ENCODE measurements around the gene RTCA.

The RTCA gene

DNA sequence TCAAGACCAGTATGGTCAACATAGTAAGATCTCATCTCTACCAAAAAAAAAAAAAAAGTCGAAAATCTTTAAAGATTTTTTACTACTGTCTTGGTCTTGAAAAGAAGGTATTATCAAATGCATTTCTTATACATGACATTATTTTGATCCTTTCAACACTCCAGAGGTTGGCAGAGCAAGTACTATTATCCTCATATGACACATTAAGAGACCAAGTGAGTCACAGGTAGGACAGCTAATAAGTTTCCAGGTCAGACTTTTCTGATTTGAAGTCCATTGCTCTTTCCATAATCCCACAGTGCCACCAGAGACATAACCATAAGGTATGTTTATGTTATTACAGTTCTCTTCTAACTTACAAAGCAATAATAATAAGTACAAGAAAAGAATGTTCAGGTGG lies 31.6 kb upstream of the RTCA start:
- H3K36me3 ChIP-seq (ENCODE audit: insufficient read depth, low read length): peaks cover 36% of the 10 kb centered on the region
- no peak overlapping the region for H3K4me3 ChIP-seq (ENCODE audit: low read depth, low read length)
- no peaks in the 10 kb centered on the region for H3K27me3 ChIP-seq (ENCODE audit: insufficient read depth, low read length)
- H3K79me2 ChIP-seq (ENCODE audit: control insufficient read depth, insufficient read depth, low read length, unreplicated experiment): no peaks in the 10 kb centered on the region
- no peak overlapping the region for H2AFZ ChIP-seq (ENCODE audit: low read length, unreplicated experiment)
- H3K4me1 ChIP-seq (ENCODE audit: control insufficient read depth, insufficient read depth, low read length, unreplicated experiment): no peaks in the 10 kb centered on the region
- no peak overlapping the region for H3K27ac ChIP-seq (ENCODE audit: low read depth, low read length)

- no peaks in the 10 kb centered on the region for H3K27me3 ChIP-seq (ENCODE audit: insufficient read depth, low read length)
- peaks cover 4% of the 10 kb centered on the region for H3K4me1 ChIP-seq (ENCODE audit: control insufficient read depth, insufficient read depth, low read length, unreplicated experiment)
- peaks cover 20% of the 10 kb centered on the region for H3K36me3 ChIP-seq (ENCODE audit: insufficient read depth, low read length)
- no peak overlapping the region for H2AFZ ChIP-seq (ENCODE audit: low read length, unreplicated experiment)
- H3K27ac ChIP-seq (ENCODE audit: low read depth, low read length): no peak overlapping the region
- no peaks in the 10 kb centered on the region for H3K79me2 ChIP-seq (ENCODE audit: control insufficient read depth, insufficient read depth, low read length, unreplicated experiment)
- H3K4me3 ChIP-seq (ENCODE audit: low read depth, low read length): no peak overlapping the region
These were observed 28.9 kb upstream of the RTCA start for GRCh38 chr1:100237091-100237490.

- H2AFZ ChIP-seq (ENCODE audit: low read length, unreplicated experiment): no peak overlapping the region
- H3K27ac ChIP-seq (ENCODE audit: low read depth, low read length): no peak overlapping the region
- H3K36me3 ChIP-seq (ENCODE audit: insufficient read depth, low read length): peaks cover 9% of the 10 kb centered on the region
- H3K79me2 ChIP-seq (ENCODE audit: control insufficient read depth, insufficient read depth, low read length, unreplicated experiment): peaks cover 6% of the 10 kb centered on the region
- no peaks in the 10 kb centered on the region for H3K27me3 ChIP-seq (ENCODE audit: insufficient read depth, low read length)
- no peak overlapping the region for H3K4me3 ChIP-seq (ENCODE audit: low read depth, low read length)
- H3K4me1 ChIP-seq (ENCODE audit: control insufficient read depth, insufficient read depth, low read length, unreplicated experiment): peaks cover 4% of the 10 kb centered on the region
These were observed 26.1 kb upstream of the RTCA start for GRCh38 chr1:100239961-100240360.

- no peak overlapping the region for H3K27ac ChIP-seq (ENCODE audit: low read depth, low read length)
- no peak overlapping the region for H2AFZ ChIP-seq (ENCODE audit: low read length, unreplicated experiment)
- no peaks in the 10 kb centered on the region for H3K27me3 ChIP-seq (ENCODE audit: insufficient read depth, low read length)
- H3K4me3 ChIP-seq (ENCODE audit: low read depth, low read length): no peak overlapping the region
- H3K36me3 ChIP-seq (ENCODE audit: insufficient read depth, low read length): peaks cover 9% of the 10 kb centered on the region
- peaks cover 6% of the 10 kb centered on the region for H3K79me2 ChIP-seq (ENCODE audit: control insufficient read depth, insufficient read depth, low read length, unreplicated experiment)
- peaks cover 4% of the 10 kb centered on the region for H3K4me1 ChIP-seq (ENCODE audit: control insufficient read depth, insufficient read depth, low read length, unreplicated experiment)
These were observed 25.4 kb upstream of the RTCA start for GRCh38 chr1:100240631-100241030.

GRCh38 chr1:100246738-100247137 lies 19.3 kb upstream of the RTCA start:
- no peak overlapping the region for H3K27ac ChIP-seq (ENCODE audit: low read depth, low read length)

GRCh38 chr1:100249155-100249536 lies 16.9 kb upstream of the RTCA start:
- Histone ChIP-seq H3K79me2 (ENCODE audit: control insufficient read depth, insufficient read depth, low read length, unreplicated experiment) (peaks cover 16% of the 10 kb centered on the region), H3K4me1 (ENCODE audit: control insufficient read depth, insufficient read depth, low read length, unreplicated experiment) (peaks cover 9% of the 10 kb centered on the region), H3K4me3 (ENCODE audit: low read depth, low read length) (peak overlapping the region; percentile 90), H3K27ac (ENCODE audit: low read depth, low read length) (peak overlapping the region; percentile 8; the same call in 1 of the 2 replicates), H3K27me3 (ENCODE audit: insufficient read depth, low read length) (no peaks in the 10 kb centered on the region), H3K36me3 (ENCODE audit: insufficient read depth, low read length) (no peaks in the 10 kb centered on the region), H2AFZ (ENCODE audit: low read length, unreplicated experiment) (peak overlapping the region; percentile 85)

More at GRCh38 chr1:100246738-100247137, 19.3 kb upstream of the RTCA start:
- peaks cover 9% of the 10 kb centered on the region for H3K4me1 ChIP-seq (ENCODE audit: control insufficient read depth, insufficient read depth, low read length, unreplicated experiment)
- peaks cover 20% of the 10 kb centered on the region for H3K79me2 ChIP-seq (ENCODE audit: control insufficient read depth, insufficient read depth, low read length, unreplicated experiment)
- H3K36me3 ChIP-seq (ENCODE audit: insufficient read depth, low read length): no peaks in the 10 kb centered on the region
- no peak overlapping the region for H2AFZ ChIP-seq (ENCODE audit: low read length, unreplicated experiment)
- H3K4me3 ChIP-seq (ENCODE audit: low read depth, low read length): no peak overlapping the region
- H3K27me3 ChIP-seq (ENCODE audit: insufficient read depth, low read length): no peaks in the 10 kb centered on the region

- peaks cover 15% of the 10 kb centered on the region for H3K79me2 ChIP-seq (ENCODE audit: control insufficient read depth, insufficient read depth, low read length, unreplicated experiment)
- H3K36me3 ChIP-seq (ENCODE audit: insufficient read depth, low read length): no peaks in the 10 kb centered on the region
- H3K4me1 ChIP-seq (ENCODE audit: control insufficient read depth, insufficient read depth, low read length, unreplicated experiment): peaks cover 9% of the 10 kb centered on the region
- H3K4me3 ChIP-seq (ENCODE audit: low read depth, low read length): peak within 1 kb of the TSS; percentile 90
- peak within 1 kb of the TSS; percentile 8; the same call in 1 of the 2 replicates for H3K27ac ChIP-seq (ENCODE audit: low read depth, low read length)
- H3K27me3 ChIP-seq (ENCODE audit: insufficient read depth, low read length): no peaks in the 10 kb centered on the region
- peak within 1 kb of the TSS; percentile 85 for H2AFZ ChIP-seq (ENCODE audit: low read length, unreplicated experiment)
These were observed 16.3 kb upstream of the RTCA start, which contains the start of gene DBT for GRCh38 chr1:100249537-100250257. DBT (minus strand) TSS chr1:100249834; CDS start chr1:100249820, 14 bp downstream.

DNA sequence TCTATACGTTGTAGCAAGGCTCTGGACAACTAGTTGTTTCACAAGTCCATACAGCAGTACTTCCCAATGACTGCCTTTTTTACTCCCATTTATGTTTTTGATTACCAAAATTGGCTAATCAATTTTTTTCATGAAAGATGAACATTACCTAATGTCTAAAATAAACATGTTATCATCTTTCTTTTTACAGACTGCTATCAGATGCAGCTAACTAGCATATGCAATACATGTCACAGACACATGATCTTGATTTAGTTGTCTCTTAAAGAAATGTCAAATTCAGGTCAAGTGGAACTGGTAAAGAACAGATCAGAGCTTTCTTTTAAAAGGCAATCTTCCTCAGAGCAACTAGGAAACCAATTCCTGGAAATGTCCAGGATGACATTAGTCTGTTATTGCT lies 15.8 kb upstream of the RTCA start:
- H3K27ac ChIP-seq (ENCODE audit: low read depth, low read length): no peak overlapping the region
- no peaks in the 10 kb centered on the region for H3K27me3 ChIP-seq (ENCODE audit: insufficient read depth, low read length)
- no peaks in the 10 kb centered on the region for H3K36me3 ChIP-seq (ENCODE audit: insufficient read depth, low read length)
- H3K79me2 ChIP-seq (ENCODE audit: control insufficient read depth, insufficient read depth, low read length, unreplicated experiment): peaks cover 15% of the 10 kb centered on the region
- H3K4me3 ChIP-seq (ENCODE audit: low read depth, low read length): peak overlapping the region; percentile 90
- peak overlapping the region; percentile 69 for H2AFZ ChIP-seq (ENCODE audit: low read length, unreplicated experiment)
- H3K4me1 ChIP-seq (ENCODE audit: control insufficient read depth, insufficient read depth, low read length, unreplicated experiment): peaks cover 9% of the 10 kb centered on the region

DNA sequence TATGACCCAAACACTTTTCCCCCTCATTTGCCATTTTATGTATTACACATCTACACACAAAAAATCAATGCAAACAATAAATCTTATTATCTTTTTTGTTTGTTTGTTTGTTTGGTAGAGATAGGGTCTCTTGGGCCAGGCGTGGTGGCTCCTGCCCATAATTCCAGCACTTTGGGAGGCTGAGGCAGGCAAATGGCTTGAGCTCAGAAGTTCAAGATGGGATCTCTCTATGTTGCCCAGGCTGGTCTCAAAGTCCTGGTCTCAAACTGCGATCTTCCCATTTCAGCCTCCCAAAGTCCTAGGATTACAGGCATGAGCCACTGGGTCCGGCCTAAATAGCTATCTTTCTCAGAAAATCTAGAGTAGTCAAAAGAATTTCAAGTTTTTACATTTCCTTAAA lies 15.2 kb upstream of the RTCA start:
- no peaks in the 10 kb centered on the region for H3K36me3 ChIP-seq (ENCODE audit: insufficient read depth, low read length)
- H3K4me1 ChIP-seq (ENCODE audit: control insufficient read depth, insufficient read depth, low read length, unreplicated experiment): peaks cover 9% of the 10 kb centered on the region
- no peak overlapping the region for H2AFZ ChIP-seq (ENCODE audit: low read length, unreplicated experiment)
- H3K27ac ChIP-seq (ENCODE audit: low read depth, low read length): no peak overlapping the region
- peaks cover 15% of the 10 kb centered on the region for H3K79me2 ChIP-seq (ENCODE audit: control insufficient read depth, insufficient read depth, low read length, unreplicated experiment)
- no peak overlapping the region for H3K4me3 ChIP-seq (ENCODE audit: low read depth, low read length)
- H3K27me3 ChIP-seq (ENCODE audit: insufficient read depth, low read length): no peaks in the 10 kb centered on the region

GRCh38 chr1:100252901-100253300 lies 13.1 kb upstream of the RTCA start:
- H3K4me3 ChIP-seq (ENCODE audit: low read depth, low read length): no peak overlapping the region
- no peak overlapping the region for H2AFZ ChIP-seq (ENCODE audit: low read length, unreplicated experiment)
- peaks cover 9% of the 10 kb centered on the region for H3K4me1 ChIP-seq (ENCODE audit: control insufficient read depth, insufficient read depth, low read length, unreplicated experiment)
- H3K27ac ChIP-seq (ENCODE audit: low read depth, low read length): no peak overlapping the region
- no peaks in the 10 kb centered on the region for H3K27me3 ChIP-seq (ENCODE audit: insufficient read depth, low read length)
- H3K79me2 ChIP-seq (ENCODE audit: control insufficient read depth, insufficient read depth, low read length, unreplicated experiment): peaks cover 10% of the 10 kb centered on the region
- H3K36me3 ChIP-seq (ENCODE audit: insufficient read depth, low read length): no peaks in the 10 kb centered on the region

- H3K79me2 ChIP-seq (ENCODE audit: control insufficient read depth, insufficient read depth, low read length, unreplicated experiment): peaks cover 9% of the 10 kb centered on the region
- no peaks in the 10 kb centered on the region for H3K36me3 ChIP-seq (ENCODE audit: insufficient read depth, low read length)
- peaks cover 9% of the 10 kb centered on the region for H3K4me1 ChIP-seq (ENCODE audit: control insufficient read depth, insufficient read depth, low read length, unreplicated experiment)
- H3K27me3 ChIP-seq (ENCODE audit: insufficient read depth, low read length): no peaks in the 10 kb centered on the region
- no peak overlapping the region for H3K4me3 ChIP-seq (ENCODE audit: low read depth, low read length)
- H2AFZ ChIP-seq (ENCODE audit: low read length, unreplicated experiment): no peak overlapping the region
- H3K27ac ChIP-seq (ENCODE audit: low read depth, low read length): no peak overlapping the region
These were observed 12.5 kb upstream of the RTCA start for GRCh38 chr1:100253552-100253951.
